Stimulated activated CD4-positive, alpha-beta T cell treated with anti-CD3 and anti-CD28 coated beads, TNF-alpha, amount 100 ng/mL, for 4 hours (primary cell): ENCODE data around the gene MRO.
"Not testable (repeated sequence)": the region's sequence is repeated elsewhere in the genome, so short reads cannot be mapped to it uniquely, and the experiment has no call there.

Experiments used
- DNase-seq, 3 experiments: peaks; one replicate each; pipeline ENCODE4 v3.0.0-alpha.2; 2020; ENCODE audit warnings: low read depth in 3 of 3

Gene MRO

DNA sequence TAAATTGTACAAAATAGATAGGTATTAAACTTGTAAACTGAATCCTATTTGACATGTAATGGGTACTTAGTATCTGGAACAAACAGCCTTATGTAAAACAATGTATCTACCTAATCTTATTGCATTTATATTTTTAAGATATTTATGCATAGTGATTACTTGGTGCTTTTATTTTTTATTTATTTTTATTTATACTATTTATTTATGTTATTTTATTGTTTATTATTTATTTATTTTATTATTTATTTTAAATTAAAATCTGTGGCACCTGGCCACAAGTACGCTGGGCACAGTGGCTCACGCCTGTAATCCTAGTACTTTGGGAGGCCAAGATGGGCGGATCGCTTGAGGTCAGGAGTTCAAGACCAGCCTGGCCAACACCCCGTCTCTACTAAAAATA, 26.9 kb downstream of the MRO start:
- DNase-seq = no peak

GRCh38 chr18:50791599-50792438, 28.0 kb downstream of the MRO start:
- DNase-seq = no peak

DNA sequence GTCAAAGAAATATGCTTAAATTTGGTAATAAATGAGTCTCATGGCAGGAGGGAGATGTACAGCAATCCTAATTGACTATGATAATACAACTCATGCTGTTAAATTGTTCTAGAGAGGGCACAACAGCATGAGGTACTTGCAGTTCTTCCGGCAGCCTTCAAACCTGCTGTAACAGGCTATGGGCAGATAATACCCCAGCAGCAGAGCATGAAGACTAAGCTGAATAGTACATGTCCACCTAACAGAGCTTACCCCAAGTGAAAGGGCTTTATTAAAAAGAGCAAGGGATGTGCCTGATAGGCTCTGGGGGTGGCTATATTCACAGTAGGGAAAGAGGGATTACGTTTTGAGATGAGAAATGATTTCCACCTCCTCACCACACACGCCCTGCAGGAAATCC, 28.9 kb downstream of the MRO start:
- DNase-seq = no peak

GRCh38 chr18:50790241-50790640, 29.6 kb downstream of the MRO start:
- DNase-seq = no peak

- no peak for DNase-seq
Measured at GRCh38 chr18:50788284-50788683, 31.5 kb downstream of the MRO start.

- no peak for DNase-seq
Measured at GRCh38 chr18:50786864-50787263, 33.0 kb downstream of the MRO start.

DNA sequence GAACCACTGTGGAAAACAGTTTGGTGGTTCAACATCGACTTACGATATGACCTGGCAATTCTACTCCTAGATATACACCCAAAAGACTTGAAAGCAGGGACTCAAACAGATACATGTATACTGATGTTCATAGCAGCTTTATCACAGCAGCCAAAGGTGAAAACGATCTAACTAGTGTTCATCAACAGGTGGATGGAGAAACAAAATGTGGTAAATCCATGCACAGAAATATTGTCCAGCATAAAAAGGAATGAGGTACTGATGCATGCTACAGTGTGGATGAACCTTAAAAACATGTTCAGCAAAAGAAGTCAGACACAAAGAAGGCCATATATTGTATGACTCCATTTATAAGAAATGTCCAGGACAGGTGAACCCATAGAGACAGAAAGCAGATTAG, 36.3 kb downstream of the MRO start:
- no peak for DNase-seq

DNA sequence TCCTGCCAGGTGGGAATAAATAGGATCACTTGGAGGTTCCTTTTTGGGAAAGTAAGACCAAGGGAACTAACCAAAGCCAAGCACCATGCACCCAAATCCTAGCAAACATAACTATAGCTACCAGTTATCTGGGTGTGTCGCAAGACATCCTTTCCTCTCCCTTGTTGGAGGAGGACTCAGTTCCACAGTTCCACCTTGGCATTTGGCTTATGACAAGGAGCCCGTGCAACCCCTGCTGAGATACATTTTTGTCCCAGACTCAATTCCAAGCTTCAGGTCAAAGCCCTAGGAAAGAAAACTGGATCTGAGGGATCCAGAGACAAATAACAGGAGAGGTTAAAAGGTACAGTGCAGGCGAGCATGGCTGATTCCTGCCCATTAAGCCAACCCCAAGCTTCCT, 40.8 kb downstream of the MRO start:
- not testable (repeated sequence) for DNase-seq

GRCh38 chr18:50776383-50776782, 43.4 kb downstream of the MRO start:
- no peak for DNase-seq

- DNase-seq = no peak
Measured at GRCh38 chr18:50775726-50776125, 44.1 kb downstream of the MRO start.

DNA sequence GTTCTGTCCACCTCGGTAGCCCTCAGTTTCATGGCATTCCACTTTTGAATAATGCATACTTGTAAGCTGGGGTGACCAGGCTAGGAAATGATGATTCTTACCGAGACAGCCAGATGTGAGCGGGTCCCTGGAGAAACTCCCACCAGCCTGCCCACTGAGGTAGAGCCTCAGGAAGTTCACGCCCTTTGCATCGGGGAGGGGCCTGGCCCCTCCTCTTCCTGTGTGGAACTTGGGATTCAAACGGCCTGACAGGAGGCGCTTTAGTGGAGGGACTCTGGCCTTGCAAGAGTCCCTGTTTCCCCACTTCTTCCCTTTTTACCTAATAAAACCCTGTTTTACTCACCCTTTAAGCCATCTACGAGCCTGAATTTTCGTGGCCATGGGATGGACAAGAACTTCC, 44.6 kb downstream of the MRO start:
- no peak for DNase-seq

DNA sequence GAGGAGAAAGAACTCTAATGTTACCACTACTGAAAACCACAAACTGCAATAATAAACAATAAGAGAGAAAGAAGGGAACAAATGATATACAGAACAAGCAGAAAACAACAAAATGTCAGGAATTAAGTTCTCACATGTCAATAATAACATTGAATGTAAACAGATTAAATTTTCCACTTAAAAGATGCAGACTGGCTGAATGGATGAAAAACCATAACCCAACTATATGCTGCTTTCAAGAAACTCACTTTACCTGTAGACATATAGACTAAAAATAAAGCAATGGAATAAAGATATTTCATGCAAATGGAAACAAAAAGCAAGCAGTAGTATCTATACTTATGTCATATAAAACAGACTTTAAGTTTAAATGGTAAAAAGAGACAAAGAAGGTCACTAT, 50.4 kb downstream of the MRO start:
- DNase-seq = no peak

DNA sequence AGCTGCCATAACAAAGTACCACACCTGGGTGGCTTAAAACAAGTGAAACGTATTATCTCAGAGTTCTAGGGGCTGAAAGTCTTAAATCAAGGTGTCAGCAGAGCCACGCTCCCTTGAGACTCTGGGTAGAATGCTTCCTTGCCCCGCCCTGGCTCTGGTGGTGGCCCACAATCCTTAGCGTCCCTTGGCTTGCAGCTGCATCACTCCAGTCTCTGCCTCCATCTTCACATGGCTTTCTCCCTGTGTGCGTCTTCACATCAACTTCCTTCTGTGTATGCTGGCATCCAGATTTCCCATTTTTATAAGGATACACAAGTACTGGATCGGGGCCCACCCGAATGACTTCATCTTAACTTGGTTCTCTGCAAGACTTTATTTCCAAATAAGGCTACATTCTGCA, 62.5 kb downstream of the MRO start:
- DNase-seq = no peak

- no peak for DNase-seq
Measured at GRCh38 chr18:50754297-50754696, 65.5 kb downstream of the MRO start.

- no peak for DNase-seq
Measured at GRCh38 chr18:50753311-50753710, 66.5 kb downstream of the MRO start.

DNA sequence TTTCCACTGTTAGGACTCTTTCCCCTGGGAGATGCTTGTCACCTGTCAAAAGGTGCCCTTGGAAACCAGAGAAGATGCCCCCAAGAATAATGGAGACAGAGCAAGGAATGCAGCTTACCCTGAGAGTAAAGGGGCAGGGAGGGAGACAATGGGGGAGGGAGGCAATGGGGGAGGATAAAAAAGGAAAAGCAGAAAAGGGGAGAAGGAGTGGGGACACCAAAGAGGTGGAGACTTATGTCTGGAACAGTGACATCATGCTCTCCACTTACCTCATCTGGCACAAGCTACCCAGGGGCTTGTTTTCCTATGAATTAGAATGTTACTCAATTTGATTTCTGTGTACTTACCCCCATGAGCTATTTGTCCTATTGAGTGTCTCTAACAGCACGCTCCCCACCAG, 67.9 kb downstream of the MRO start:
- no peak for DNase-seq

DNA sequence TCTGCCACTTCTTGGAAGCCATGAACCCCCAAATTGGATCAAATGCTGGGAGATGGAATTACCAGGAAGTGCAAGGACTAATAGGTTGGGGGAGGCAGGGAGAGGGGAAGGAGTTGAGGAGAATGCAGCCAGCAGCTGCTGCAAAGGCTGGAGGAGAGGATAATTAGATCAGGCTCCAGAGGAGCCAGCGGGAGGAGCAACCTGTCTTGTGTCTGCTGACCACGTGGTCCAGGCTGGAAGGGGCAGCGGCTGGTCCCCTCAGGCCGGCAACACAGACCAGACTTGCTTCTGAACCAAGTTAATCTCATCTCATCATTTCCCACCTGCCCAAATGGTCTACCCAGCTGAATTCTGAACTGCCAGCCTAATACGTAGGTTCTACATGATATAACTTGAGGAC, 68.3 kb downstream of the MRO start:
- no peak for DNase-seq

DNA sequence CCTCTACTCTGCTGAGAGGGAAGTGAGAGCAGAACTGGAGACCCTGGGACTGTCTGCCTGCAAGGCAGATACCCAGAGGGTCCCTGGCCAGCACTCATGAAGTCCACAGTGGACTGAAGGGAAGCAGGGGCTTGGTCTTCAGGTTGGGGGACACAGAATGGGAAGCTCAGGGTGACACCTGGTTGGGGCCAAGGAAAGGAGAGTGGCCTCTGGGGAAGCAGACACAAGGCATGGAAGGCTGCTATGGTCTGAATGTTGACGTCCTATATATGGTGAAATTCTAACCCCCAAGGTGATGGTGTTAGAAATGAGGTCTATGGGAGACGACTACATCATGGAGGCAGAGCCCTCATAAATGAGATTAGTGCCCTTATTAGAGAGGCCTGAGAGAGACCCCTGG, 69.3 kb downstream of the MRO start:
- DNase-seq = no peak

DNA sequence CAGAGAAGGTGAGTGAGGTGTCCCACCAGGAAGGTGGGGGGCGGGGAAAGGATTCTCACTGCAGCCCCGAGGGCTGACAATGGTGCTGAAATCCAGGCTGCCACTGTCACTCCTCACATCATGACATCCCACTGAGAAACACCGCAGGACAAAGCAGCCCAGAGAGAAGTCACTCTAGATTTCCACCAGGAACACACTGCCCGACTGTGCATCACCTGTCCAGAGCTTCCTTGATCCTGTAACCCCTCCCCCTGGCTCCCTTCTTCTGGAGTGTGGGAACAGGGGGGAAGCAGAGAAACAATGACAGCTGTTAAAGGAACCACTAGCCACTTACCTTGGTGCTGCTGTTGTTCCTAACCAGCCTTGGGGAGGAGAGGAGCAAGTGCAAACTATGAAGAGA, 69.9 kb downstream of the MRO start:
- DNase-seq = no peak

DNA sequence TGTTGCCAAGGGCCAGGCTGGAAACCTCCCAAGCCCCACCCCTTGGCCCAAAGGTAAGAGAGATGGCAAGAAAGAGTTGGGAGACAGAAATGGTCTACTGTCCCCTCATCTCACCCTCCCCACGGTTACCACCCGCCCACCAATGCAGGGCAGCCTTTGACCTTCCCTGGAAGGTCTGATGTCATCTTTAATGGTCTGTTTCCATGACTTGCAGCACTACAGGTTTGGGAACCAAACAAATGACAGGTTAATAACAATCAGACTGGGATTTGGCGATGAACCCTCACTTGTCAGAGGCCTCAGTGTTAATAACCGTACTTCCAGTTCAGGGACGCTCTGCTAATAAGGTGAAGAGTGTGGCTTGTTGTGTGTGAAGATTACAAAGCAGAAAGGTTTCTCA, 70.4 kb downstream of the MRO start:
- DNase-seq = no peak

- no peak for DNase-seq
Measured at GRCh38 chr18:50748243-50749229, 71.3 kb downstream of the MRO start.

- DNase-seq = no peak
Measured at GRCh38 chr18:50747849-50748242, 72.0 kb downstream of the MRO start.

- no peak for DNase-seq
Measured at GRCh38 chr18:50745945-50746344, 73.9 kb downstream of the MRO start.
